ENCODE measurements around the gene TK2.
A peak's percentile ranks its signal among the peaks of the same experiment; 100 is the strongest.
"Not testable (repeated sequence)": the region's sequence is repeated elsewhere in the genome, so short reads cannot be mapped to it uniquely, and the experiment has no call there.

The TK2 gene

DNA sequence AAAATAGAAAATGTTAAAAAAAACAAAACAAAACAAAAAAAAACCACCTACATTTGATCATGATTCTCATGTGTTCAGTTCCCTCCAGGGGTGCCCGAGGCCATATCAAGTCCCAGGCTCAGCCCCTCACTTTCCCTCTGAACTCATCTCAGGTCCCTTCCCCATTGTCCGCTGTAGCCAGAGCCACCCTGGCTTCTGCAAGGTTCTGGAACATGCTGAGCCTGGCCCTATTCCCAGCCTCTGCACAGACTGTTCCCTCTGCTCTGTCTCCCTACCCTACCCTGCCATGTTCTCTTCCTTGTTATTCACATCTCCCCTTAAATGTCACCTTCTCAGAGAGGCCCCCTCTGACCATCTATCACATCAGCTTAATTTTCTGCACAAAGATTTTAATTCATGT lies 46.9 kb downstream of the TK2 start:
- no peak for DNase-seq (ENCODE audit: low read depth)

GRCh38 chr16:66502020-66502913 lies 47.7 kb downstream of the TK2 start:
- DNase-seq (ENCODE audit: low read depth) = peak; percentile 91

DNA sequence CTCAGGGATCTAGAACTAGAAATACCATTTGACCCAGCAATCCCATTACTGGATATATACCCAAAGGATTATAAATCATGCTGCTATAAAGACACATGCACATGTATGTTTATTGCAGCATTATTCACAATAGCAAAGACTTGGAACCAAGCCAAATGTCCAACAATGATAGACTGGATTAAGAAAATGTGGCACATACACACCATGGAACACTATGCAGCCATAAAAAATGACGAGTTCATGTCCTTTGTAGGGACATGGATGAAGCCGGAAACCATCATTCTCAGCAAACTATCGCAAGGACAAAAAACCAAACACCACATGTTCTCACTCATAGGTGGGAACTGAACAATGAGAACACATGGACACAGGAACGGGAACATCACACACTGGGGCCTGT lies 48.4 kb downstream of the TK2 start:
- not testable (repeated sequence) for DNase-seq (ENCODE audit: low read depth)

GRCh38 chr16:66497921-66498320 lies 52.0 kb downstream of the TK2 start:
- DNase-seq (ENCODE audit: low read depth) = not testable (repeated sequence)

DNA sequence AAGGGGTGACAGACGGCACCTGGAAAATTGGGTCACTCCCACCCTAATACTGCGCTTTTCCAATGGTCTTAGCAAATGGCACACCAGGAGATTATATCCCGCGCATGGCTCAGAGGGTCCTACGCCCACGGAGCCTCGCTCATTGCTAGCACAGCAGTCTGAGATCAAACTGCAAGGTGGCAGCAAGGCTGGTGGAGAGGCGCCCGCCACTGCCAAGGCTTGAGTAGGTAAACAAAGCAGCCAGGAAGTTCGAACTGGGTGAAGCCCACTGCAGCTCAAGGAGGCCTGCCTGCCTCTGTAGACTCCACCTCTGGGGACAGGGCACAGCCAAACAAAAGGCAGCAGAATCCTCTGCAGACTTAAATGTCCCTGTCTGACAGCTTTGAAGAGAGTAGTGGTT lies 53.7 kb downstream of the TK2 start:
- DNase-seq (ENCODE audit: low read depth) = not testable (repeated sequence)

DNA sequence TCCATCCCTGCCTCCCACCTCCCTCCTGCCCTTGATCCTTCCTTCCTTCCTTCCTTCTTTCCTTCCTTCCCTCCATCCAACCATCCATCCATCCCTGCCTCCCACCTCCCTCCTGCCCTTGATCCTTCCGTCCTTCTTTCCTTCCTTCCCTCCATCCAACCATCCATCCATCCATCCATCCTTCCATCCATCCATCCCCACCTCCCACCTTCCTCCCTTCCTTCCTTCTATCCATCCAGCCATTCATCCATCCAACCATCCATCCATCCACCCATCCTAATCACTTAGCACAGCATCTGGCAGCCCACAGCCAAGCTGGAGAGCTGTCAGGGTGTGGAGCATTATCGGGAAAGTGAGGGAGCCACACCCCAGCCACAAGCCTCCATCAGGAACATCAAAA lies 54.5 kb downstream of the TK2 start:
- DNase-seq (ENCODE audit: low read depth) = no peak

GRCh38 chr16:66494916-66495315 lies 55.0 kb downstream of the TK2 start:
- no peak for DNase-seq (ENCODE audit: low read depth)

- DNase-seq (ENCODE audit: low read depth) = no peak
These were observed 56.2 kb downstream of the TK2 start for GRCh38 chr16:66493490-66494401.

GRCh38 chr16:66491716-66492064 lies 58.2 kb downstream of the TK2 start:
- DNase-seq (ENCODE audit: low read depth) = no peak

- no peak for DNase-seq (ENCODE audit: low read depth)
These were observed 58.9 kb downstream of the TK2 start for GRCh38 chr16:66490774-66491715.

- no peak for DNase-seq (ENCODE audit: low read depth)
These were observed 60.1 kb downstream of the TK2 start for GRCh38 chr16:66489818-66490217.

GRCh38 chr16:66489385-66489784 lies 60.5 kb downstream of the TK2 start:
- peak; percentile 14 for DNase-seq (ENCODE audit: low read depth)

DNA sequence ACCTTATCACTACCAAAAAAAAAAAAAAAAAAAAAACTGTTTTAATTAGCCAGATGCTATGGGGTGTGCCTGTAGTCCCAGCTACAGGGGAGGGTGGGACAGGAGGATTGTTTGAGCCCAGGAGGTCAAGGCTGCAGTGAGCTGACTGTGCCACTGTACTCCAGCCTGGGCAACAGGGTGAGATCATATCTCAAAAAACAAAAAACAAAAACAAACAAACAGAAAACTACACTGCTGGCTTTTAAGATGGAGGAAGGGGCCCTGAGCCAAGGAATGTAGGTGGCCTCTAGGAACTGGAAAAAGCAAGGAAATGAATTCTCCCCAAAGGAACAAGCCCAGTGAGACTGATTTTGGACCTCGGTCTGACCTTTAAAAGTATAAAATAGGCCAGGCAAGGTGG lies 61.4 kb downstream of the TK2 start:
- no peak for DNase-seq (ENCODE audit: low read depth)

GRCh38 chr16:66487580-66488275 lies 62.2 kb downstream of the TK2 start:
- peak; percentile 30 for DNase-seq (ENCODE audit: low read depth)

GRCh38 chr16:66486773-66487579 lies 62.9 kb downstream of the TK2 start:
- peak; percentile 79 for DNase-seq (ENCODE audit: low read depth)

- no peak for DNase-seq (ENCODE audit: low read depth)
These were observed 63.6 kb downstream of the TK2 start for GRCh38 chr16:66486199-66486772.

- DNase-seq (ENCODE audit: low read depth) = no peak
These were observed 64.5 kb downstream of the TK2 start for GRCh38 chr16:66485376-66485775.

DNA sequence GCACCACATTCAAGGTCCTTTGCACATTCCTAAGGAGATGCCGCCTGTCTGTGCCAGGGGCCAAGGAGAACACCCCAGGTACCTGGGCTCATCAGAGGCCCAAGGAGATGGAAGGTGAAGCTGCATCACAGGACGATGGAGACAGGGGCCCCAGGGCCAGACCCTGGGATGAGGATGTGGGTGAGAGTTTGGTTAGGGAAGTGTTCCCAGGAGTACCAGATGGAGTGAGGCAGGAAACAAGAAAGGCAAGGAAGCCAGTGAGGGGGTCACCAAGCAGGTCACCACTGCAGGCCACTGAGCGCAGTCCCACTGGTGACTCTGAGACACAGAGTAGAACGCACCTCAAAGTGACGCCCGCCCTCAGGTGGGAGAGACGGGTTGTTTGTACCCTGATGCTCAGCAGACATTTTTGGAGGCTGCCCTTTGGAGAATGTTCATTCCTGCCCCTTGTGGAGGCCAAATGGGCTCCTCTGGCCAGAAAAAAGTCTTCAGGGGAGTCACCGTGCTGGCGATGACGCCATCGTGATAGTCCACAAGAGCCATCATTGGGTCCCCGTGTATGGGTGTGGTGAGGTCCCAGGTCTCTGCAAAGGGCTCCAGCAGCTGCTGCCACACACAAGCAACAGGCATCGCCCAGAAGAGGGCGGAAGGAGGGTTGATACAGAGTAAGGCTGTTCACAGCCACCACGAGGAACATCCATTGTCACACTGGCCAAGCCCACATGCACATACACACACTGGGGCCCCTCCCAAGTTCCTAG lies 65.3 kb downstream of the TK2 start:
- DNase-seq (ENCODE audit: low read depth) = no peak

All from amniotic epithelial cell (primary cell).